ENCODE results near the gene ANKRD24.

- no peak for TF ChIP-seq POLR2A (IDR thresholded peaks at IDR 0.05; ENCODE audit: low read depth, low read length)
- TF ChIP-seq POLR2AphosphoS5 (IDR thresholded peaks at IDR 0.05; ENCODE audit: low read depth, low read length): no peak
- no peak for TF ChIP-seq TAF1 (IDR thresholded peaks at IDR 0.05; ENCODE audit: low read depth, low read length)
- no peak for TF ChIP-seq PAX5 (IDR thresholded peaks at IDR 0.05; ENCODE audit: insufficient read depth, low read length, severe bottlenecking)
- TF ChIP-seq POU2F2 (IDR thresholded peaks at IDR 0.05; ENCODE audit: low read depth, low read length): no peak
Measured at GRCh38 chr19:4174895-4175668, 7.4 kb upstream of the ANKRD24 start.
